ENCODE results near the gene POU6F2. TPM values are rescaled to one million over a fixed set of nuclear protein-coding genes. Genes with fewer than 3 reads are reported as not detected.

POU6F2 gene
- total and polyA plus RNA-seq, 9 of the 15 experiments (the other 6 are each of a cell fraction or from before 2014, with no cell fraction given): 0.29 to 1.5 (median 0.96) TPM

GRCh38 chr7:39510864-39511354 is 533.2 kb downstream of the POU6F2 start:
- in situ Hi-C loops (cut with MboI): loop anchor here (25.0 kb wide), 1 partner anchor 1099 kb away; no protein-coding TSS in a partner anchor
- H3K36me3 ChIP-seq (ENCODE audit: control insufficient read depth, insufficient read depth, low read length): no peaks in the 10 kb centered on the region
- no peaks in the 10 kb centered on the region for H3K9me1 ChIP-seq (ENCODE audit: control insufficient read depth, insufficient read depth, low read length)
- no peaks in the 10 kb centered on the region for H3K79me2 ChIP-seq (ENCODE audit: control insufficient read depth, insufficient read depth, low read length)
- no peak for DNase-seq (ENCODE audit: extremely low read depth in 1 of 4, low spot score in 3 of 4)
- ChIA-PET POLR2A (interaction anchor here (0.7 kb wide), 1 partner anchor 539 kb away, joined by 3 read pairs; no protein-coding TSS in a partner anchor), CTCF (ENCODE audit: low intra/inter-chr PET ratio) (no interaction called here)
- no peak overlapping the region for H2AFZ ChIP-seq (ENCODE audit: low read depth, low read length)
- no peaks in the 10 kb centered on the region for H4K20me1 ChIP-seq (replicated peaks; ENCODE audit: control insufficient read depth, insufficient read depth, low read length)
- peaks cover 0 to 6% of the 10 kb centered on the region in 2 experiments; a peak in 2 of 5 replicates for H3K4me1 ChIP-seq (replicated peaks in 1 of 2; ENCODE audit: control insufficient read depth in 2 of 2, insufficient read depth in 2 of 2, low read length in 2 of 2)
- FAIRE-seq: no peak
- peaks cover 7 to 12% of the 10 kb centered on the region in 2 experiments; a peak in 4 of 5 replicates for H3K27me3 ChIP-seq (ENCODE audit: control insufficient read depth in 2 of 2, insufficient read depth in 2 of 2, low read length in 2 of 2)
- no peak for ATAC-seq
- no TSS peak for BruUV-seq (replicated peaks)
- no peak overlapping the region for H3K9ac ChIP-seq (ENCODE audit: insufficient read depth in 1 of 2, low read depth in 2 of 2, low read length in 2 of 2)
- no peak overlapping the region for H3K4me3 ChIP-seq
- no peak overlapping the region for H3K27ac ChIP-seq (ENCODE audit: extremely low read depth, low read depth, low read length)
- no peak overlapping the region for H3K4me2 ChIP-seq (ENCODE audit: insufficient read depth, low read length)
- no peaks in the 10 kb centered on the region for H3K9me3 ChIP-seq (replicated peaks; ENCODE audit: control insufficient read depth, insufficient read depth, low read depth, low read length)
- intact Hi-C loops (cut with micrococcal nuclease): no loop called here
- 4% methylated on average over 3 of the region's 3 CpGs for WGBS (ENCODE audit: insufficient coverage, low coverage, missing lambda C conversion rate)
- no peak for TF ChIP-seq PML (IDR thresholded peaks at IDR 0.05; ENCODE audit: low read length)
- no peak for TF ChIP-seq IRF9 (tag; IDR thresholded peaks at IDR 0.05)
- peak; percentile 31; the same call in 1 of the 2 replicates for TF ChIP-seq JUND (IDR thresholded peaks at IDR 0.05; ENCODE audit: borderline replicate concordance, low read depth, low read length)
- peak; percentile 47; the same call in 1 of the 3 replicates for TF ChIP-seq JUND (tag; IDR thresholded peaks at IDR 0.05; ENCODE audit: borderline replicate concordance, low read depth, low read length)
- TF ChIP-seq, protein P1, sequence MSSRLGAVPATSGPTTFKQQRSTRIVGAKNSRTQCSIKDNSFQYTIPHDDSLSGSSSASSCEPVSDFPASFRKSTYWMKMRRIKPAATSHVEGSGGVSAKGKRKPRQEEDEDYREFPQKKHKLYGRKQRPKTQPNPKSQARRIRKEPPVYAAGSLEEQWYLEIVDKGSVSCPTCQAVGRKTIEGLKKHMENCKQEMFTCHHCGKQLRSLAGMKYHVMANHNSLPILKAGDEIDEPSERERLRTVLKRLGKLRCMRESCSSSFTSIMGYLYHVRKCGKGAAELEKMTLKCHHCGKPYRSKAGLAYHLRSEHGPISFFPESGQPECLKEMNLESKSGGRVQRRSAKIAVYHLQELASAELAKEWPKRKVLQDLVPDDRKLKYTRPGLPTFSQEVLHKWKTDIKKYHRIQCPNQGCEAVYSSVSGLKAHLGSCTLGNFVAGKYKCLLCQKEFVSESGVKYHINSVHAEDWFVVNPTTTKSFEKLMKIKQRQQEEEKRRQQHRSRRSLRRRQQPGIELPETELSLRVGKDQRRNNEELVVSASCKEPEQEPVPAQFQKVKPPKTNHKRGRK (tag; IDR thresholded peaks at IDR 0.05): no peak
- TF ChIP-seq, protein P2, sequence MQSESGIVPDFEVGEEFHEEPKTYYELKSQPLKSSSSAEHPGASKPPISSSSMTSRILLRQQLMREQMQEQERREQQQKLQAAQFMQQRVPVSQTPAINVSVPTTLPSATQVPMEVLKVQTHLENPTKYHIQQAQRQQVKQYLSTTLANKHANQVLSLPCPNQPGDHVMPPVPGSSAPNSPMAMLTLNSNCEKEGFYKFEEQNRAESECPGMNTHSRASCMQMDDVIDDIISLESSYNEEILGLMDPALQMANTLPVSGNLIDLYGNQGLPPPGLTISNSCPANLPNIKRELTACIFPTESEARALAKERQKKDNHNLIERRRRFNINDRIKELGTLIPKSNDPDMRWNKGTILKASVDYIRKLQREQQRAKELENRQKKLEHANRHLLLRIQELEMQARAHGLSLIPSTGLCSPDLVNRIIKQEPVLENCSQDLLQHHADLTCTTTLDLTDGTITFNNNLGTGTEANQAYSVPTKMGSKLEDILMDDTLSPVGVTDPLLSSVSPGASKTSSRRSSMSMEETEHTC (IDR thresholded peaks at IDR 0.05): no peak
- no peak for TF ChIP-seq HDGF (IDR thresholded peaks at IDR 0.05)
- TF ChIP-seq CBFA2T3 (IDR thresholded peaks at IDR 0.05): peak; percentile 26; the same call in 1 of the 2 replicates
- TF ChIP-seq ZNF695 (CRISPR knock-in tag; IDR thresholded peaks at IDR 0.05): no peak
- TF ChIP-seq ZNF347 (CRISPR knock-in tag; IDR thresholded peaks at IDR 0.05; ENCODE audit: low read depth): no peak
- no peak for TF ChIP-seq HNRNPK (IDR thresholded peaks at IDR 0.05; ENCODE audit: low read depth, low read length, poor library complexity, severe bottlenecking)
- no peak for TF ChIP-seq POLR2G (IDR thresholded peaks at IDR 0.05; ENCODE audit: low read depth, low read length)
- TF ChIP-seq MED1 (CRISPR knock-in tag; IDR thresholded peaks at IDR 0.05; ENCODE audit: borderline replicate concordance): no peak
- TF ChIP-seq U2AF1 (optimal IDR thresholded peaks at IDR 0.05; ENCODE audit: low read depth, low read length): no peak
- no peak for TF ChIP-seq ZNF224 (CRISPR knock-in tag; IDR thresholded peaks at IDR 0.05)
- TF ChIP-seq CHAMP1 (IDR thresholded peaks at IDR 0.05): no peak
